Fibroblast of upper back skin (primary cell): ENCODE data around the gene C1QTNF9B.
A peak's percentile ranks its signal among the peaks of the same experiment; 100 is the strongest.
"Not testable (repeated sequence)": the region's sequence is repeated elsewhere in the genome, so short reads cannot be mapped to it uniquely, and the experiment has no call there.

Experiments used
- DNase-seq: peaks from one replicate; pipeline ENCODE4 v3.0.0-alpha.2; 2013

C1QTNF9B gene

DNA sequence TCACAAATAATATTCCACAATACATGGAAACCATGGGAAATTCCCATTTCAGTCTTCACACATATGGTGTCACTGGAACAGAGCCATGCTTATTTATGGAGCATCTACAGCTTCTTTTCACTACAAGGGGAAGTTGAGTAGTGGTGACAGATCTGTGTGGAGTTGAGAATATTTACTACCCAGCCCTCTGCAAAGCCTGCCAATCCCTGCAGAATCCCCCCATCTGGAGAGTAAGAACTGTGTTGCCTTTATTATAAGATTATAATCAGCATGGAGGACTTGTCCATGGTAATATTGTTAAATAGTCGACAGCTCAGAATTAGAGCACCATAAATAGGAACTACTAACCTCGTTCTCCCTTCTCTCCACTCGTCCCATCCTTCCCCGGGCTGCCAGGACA is 3.5 kb downstream of the C1QTNF9B start:
- not testable (repeated sequence) for DNase-seq

DNA sequence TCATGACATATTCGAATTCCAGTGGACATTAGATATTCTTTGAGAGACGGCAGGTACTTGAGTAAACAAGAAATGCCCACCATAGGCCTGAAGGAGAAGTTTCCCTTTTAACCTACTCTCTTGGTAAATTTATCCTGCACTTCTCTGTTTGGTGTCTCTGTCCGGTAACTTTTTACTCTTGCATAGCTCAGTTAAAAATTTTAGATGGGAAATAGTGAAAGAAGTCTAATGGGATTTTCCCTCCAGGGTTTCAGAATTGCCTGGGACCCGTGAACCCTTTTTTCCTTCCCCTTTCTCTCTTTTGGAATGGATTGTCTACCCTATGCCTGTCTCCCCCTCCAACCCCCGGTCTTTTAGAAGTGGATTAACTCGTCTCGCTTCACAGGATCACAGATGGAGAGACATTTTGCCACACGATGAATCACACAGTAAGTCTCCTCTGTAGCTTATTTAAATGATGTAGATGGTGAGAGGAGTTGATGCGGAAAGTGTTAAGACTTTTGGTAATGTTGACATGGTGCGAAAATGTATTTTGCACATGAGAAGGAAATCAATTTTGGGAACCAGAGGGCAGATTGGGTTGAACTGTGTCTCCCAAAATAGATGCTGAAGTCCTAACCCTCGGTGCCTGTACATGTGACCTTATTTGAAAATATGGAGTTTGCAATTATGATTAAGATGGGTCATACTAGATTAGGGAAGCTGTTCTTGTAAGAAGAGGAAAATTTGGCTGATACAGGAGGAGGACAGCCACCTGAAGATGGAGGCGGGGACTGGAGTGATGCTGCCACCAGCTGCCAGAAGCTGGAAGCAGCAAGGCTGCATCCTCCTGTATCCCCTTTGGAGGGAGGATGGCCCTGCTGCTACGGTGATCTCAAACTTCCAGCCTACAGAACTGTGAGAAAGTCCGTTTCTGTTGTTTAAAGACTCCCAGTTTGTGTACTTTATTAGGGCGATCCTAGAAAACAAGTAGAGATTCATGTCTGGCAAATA is 7.4 kb downstream of the C1QTNF9B start:
- no peak for DNase-seq

DNA sequence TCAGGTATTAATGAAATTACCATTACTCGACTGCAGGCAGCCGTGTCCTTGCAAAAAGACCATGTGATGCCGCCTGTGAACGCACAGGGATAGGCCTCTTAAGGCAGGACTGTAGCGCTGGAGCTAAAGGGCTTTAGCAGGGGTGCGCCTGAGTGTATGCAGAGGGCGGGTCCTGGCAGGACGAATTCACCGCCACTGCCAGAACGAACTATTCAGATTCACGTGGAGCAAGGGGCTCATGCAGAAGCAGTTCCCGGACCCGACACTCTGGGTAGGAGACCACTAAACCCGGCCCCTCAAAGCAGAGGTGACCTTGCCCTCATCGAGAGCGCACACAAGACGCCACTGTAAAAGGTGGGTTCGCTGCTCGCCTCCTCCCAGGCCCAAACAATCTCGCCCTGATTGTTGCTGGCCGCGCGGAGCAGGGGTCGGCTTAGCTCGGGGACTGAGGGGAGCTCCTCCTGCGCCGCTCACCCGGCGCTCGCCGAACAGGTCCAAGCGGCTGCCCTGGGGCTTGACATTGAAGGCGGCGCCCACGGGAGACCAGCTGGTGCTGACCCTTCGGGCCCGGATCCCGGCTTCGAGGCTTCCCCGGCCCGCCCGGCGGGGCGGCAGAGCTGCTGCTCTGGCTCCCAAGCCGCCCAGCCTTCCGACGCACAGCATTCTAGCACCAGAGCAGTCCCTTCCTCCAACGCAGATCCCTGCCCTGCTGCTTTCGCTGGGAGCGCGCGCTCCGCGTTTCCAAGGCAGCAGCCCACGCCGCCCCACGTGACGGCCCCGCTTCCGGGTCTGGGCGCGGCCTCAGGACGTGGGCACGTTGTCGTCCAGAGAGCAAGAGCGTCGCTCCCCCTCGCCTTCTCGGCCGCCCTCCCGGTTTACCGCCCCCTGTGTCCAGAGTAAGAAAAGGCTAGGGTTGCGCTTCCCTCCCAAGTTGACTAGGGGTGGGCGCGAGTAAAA is 8.4 kb downstream of the C1QTNF9B start, which contains the start of gene MIPEP:
MIPEP (minus strand) TSS at position 743 of the 957 bp plus-strand sequence; CDS start at position 663, 80 bp downstream.
- peak; percentile 95 for DNase-seq

- DNase-seq = not testable (repeated sequence)
Observed at GRCh38 chr13:23884361-23884760, 12.9 kb downstream of the C1QTNF9B start.

GRCh38 chr13:23883255-23883654 is 14.0 kb downstream of the C1QTNF9B start:
- no peak for DNase-seq

GRCh38 chr13:23881402-23881800 is 15.9 kb downstream of the C1QTNF9B start:
- DNase-seq = not testable (repeated sequence)

- DNase-seq = not testable (repeated sequence)
Observed at GRCh38 chr13:23880493-23881401, 16.6 kb downstream of the C1QTNF9B start.

- no peak for DNase-seq
Observed at GRCh38 chr13:23877286-23877685, 20.0 kb downstream of the C1QTNF9B start.

GRCh38 chr13:23876265-23876664 is 21.0 kb downstream of the C1QTNF9B start:
- no peak for DNase-seq

DNA sequence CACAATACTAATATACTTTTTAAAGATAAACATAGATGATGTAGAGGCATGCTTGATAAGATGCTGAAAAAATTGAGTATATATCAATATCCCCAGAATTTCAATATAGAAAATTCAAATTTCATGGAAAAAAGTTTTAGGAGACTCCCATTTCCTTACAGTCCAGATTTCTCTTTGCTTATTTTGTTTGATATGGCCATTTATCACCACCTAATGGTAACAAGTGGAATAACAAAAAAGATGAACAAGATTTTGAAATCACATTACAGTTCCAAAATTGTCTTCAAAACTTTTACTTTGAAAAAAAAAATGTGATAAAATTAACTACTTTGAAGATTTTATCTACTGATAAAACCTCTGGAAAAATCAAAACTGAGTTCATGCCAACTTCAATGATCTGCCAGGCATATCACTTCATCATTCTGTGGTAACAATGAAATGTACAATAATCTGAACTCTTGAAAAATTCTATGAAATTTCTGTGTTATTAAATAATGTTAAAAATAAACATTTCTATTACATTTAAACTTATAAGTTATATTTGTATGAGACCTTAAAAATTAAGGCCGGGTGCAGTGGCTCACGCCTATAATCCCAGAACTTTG is 25.6 kb downstream of the C1QTNF9B start:
- peak; percentile 61 for DNase-seq

DNA sequence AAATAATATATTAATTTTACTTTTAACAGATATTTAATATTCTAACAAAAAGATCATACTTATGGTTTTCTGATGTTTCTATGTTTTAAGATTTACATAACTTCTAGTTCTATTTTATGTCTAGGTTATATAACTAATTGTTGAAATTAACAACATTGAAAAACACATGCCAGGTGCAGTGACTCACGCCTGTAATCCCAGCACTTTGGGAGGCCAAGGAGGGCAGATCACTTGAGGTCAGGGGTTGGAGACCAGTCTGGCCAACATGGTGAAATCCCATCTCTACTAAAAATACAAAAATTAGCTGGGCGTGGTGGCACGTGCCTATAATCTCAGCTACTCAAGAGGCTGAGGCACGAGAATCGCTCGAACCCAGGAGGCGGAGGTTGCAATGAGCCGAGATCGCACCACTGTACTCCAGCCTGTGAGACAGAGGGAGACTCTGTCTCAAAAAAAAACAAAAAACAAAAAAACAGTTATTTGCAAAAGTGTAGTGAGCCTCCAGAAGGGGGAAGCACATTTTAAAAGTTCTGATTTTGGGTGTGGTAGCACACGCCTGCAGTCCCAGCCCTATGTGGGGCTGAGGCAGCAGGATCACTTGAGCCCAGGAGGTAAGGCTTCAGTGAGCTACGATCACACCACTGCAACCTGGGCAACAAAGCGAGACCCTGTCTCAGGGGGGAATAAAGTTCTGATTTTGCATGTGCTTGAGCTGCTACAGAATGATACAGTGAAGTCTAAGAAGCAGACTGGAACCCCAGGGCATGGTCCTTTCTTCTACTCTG is 26.8 kb downstream of the C1QTNF9B start:
- DNase-seq = no peak

- DNase-seq = peak; percentile 93
Observed at GRCh38 chr13:23868521-23868920, 28.8 kb downstream of the C1QTNF9B start.

DNA sequence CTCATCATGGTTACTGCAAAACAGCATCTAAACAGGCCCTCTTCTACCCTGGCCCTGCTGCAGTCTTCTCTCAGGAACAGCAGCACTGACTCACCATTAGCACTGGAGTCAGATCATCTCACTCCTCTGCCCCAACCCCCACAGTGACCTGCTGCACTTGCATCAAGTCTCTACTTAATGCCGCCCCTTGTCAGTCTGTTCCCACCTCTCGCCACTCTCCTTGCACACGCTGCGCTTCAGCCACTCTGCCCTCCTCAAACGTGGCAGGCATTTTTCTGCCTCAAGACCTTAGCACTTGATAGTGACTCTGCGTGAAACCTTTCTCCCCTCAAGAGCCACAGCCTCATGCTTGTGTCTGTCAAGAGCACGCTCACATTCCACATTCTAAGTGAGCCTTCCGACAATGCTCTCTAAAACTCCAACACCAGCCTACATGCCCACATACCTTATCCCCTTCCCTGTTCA is 30.2 kb downstream of the C1QTNF9B start:
- DNase-seq = peak; percentile 59

- no peak for DNase-seq
Observed at GRCh38 chr13:23866420-23867026, 30.8 kb downstream of the C1QTNF9B start.

GRCh38 chr13:23865906-23866305 is 31.4 kb downstream of the C1QTNF9B start:
- no peak for DNase-seq

DNA sequence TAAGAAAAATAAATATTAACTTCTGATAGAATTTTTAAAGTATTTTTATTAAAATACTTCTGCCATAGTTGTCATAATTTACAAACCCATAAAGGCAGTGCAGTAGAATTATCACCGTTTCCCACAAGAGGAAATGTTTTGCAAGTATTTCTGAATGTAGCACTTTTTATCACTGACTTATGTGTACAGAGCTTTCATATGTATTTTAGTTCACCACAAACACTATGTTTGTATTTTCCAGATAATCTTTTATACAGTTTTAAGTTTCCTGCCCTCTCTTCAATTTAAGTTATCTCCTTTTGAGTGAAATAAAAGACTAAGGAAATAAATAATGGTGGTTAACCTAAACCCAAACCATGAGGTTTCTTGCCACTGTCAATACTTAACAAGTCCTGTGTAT is 32.3 kb downstream of the C1QTNF9B start:
- DNase-seq = no peak

GRCh38 chr13:23861310-23861709 is 36.0 kb downstream of the C1QTNF9B start:
- no peak for DNase-seq

DNA sequence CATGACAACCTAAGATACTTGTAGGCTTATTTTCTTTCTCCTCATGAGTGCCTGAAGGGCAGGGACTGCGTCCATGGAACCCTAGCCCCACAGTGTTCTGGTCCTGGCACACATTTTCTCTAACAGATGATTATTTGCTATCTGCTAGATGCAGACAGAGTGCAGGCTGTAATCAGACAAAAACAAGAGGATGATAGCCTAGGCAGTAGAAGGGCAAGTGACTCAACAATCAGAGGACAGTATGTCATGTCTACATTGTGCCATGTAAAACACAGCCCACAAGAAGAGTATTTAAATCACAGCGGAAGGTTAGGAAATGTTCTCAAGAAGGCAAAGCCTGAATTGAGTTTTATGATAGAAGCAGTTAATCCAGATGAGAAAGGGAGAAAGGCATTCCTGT is 37.4 kb downstream of the C1QTNF9B start:
- no peak for DNase-seq

GRCh38 chr13:23859455-23859854 is 37.8 kb downstream of the C1QTNF9B start:
- DNase-seq = no peak

- no peak for DNase-seq
Observed at GRCh38 chr13:23858546-23858945, 38.8 kb downstream of the C1QTNF9B start.
